Kidney epithelial cell (primary cell): ENCODE results near the gene XK. TPM values are rescaled to one million over a fixed set of nuclear protein-coding genes. Genes with fewer than 3 reads are reported as not detected.

ENCODE experiments used
- DNase-seq: peaks from one replicate; pipeline ENCODE4 v3.0.0-alpha.2; 2010; ENCODE audit warnings: low read depth
- H3K27me3 ChIP-seq: 2 replicates; pipeline ENCODE4 v1.6.0; 2011; ENCODE audit warnings: low read length; ENCODE audit not compliant: control insufficient read depth, insufficient read depth
- H3K36me3 ChIP-seq: 2 replicates; pipeline ENCODE4 v1.5.1; 2011; ENCODE audit warnings: low read length; ENCODE audit not compliant: control insufficient read depth, insufficient read depth
- H3K4me3 ChIP-seq: 2 replicates; pipeline ENCODE4 v1.5.1; 2011; ENCODE audit warnings: low read depth, mild to moderate bottlenecking, control low read depth, low read length
- CTCF ChIP-seq: IDR thresholded peaks from 2 replicates; pipeline ENCODE4 v1.5.1; 2011; ENCODE audit warnings: mild to moderate bottlenecking, moderate library complexity, low read length, control low read depth, inconsistent platforms; ENCODE audit not compliant: insufficient read depth, poor library complexity, severe bottlenecking
- total RNA-seq: library from RNA; depleted of rRNA; stranded (reverse); fragments of >200 nt; gene quantifications from 2 replicates; pipeline ENCODE4 v1.2.3, GENCODE V29; 2015

Gene XK
- total RNA-seq, 1 donor from 2014 or later = 1.1 TPM

- Histone ChIP-seq H3K36me3 (no peaks in the 10 kb centered on the region), H3K4me3 (no peak overlapping the region), H3K27me3 (no peaks in the 10 kb centered on the region)
- no peak for DNase-seq
- no peak for TF ChIP-seq CTCF
Measured at GRCh38 chrX:37659047-37659446, 26.5 kb upstream of the XK start.

GRCh38 chrX:37662181-37662580 lies 23.4 kb upstream of the XK start:
- no peaks in the 10 kb centered on the region for H3K36me3 ChIP-seq
- no peak overlapping the region for H3K4me3 ChIP-seq
- no peak for DNase-seq
- no peak for TF ChIP-seq CTCF
- no peaks in the 10 kb centered on the region for H3K27me3 ChIP-seq

- no peak for TF ChIP-seq CTCF
- DNase-seq = no peak
- H3K27me3 ChIP-seq = no peaks in the 10 kb centered on the region
- H3K36me3 ChIP-seq = no peaks in the 10 kb centered on the region
- no peak overlapping the region for H3K4me3 ChIP-seq
Measured at GRCh38 chrX:37666516-37666915, 19.1 kb upstream of the XK start.

- no peak for TF ChIP-seq CTCF
- no peaks in the 10 kb centered on the region for H3K27me3 ChIP-seq
- no peak for DNase-seq
- H3K4me3 ChIP-seq = no peak overlapping the region
- no peaks in the 10 kb centered on the region for H3K36me3 ChIP-seq
Measured at GRCh38 chrX:37667141-37667540, 18.4 kb upstream of the XK start.

GRCh38 chrX:37672563-37672962 lies 13.0 kb upstream of the XK start:
- no peak for DNase-seq
- no peaks in the 10 kb centered on the region for H3K36me3 ChIP-seq
- no peaks in the 10 kb centered on the region for H3K27me3 ChIP-seq
- no peak overlapping the region for H3K4me3 ChIP-seq
- TF ChIP-seq CTCF = no peak

GRCh38 chrX:37676811-37677210 lies 8.8 kb upstream of the XK start:
- H3K4me3 ChIP-seq = no peak overlapping the region
- H3K36me3 ChIP-seq = no peaks in the 10 kb centered on the region
- no peaks in the 10 kb centered on the region for H3K27me3 ChIP-seq
- no peak for DNase-seq
- TF ChIP-seq CTCF = no peak
